Activated effector memory CD4-positive, alpha-beta T cell treated with Interleukin-2 at 50 U/mL for 16 hours (primary cell): ENCODE results near the gene KSR2.

ENCODE experiments used
- DNase-seq: peaks from one replicate; pipeline ENCODE4 v3.0.0-alpha.2; 2020

Gene KSR2

GRCh38 chr12:117430246-117430645 lies 538.5 kb downstream of the KSR2 start:
- DNase-seq, result no peak

GRCh38 chr12:117427211-117427610 lies 541.6 kb downstream of the KSR2 start:
- no peak for DNase-seq

GRCh38 chr12:117421987-117422386 lies 546.8 kb downstream of the KSR2 start:
- DNase-seq, result no peak

GRCh38 chr12:117421068-117421752 lies 547.6 kb downstream of the KSR2 start:
- no peak for DNase-seq

DNA sequence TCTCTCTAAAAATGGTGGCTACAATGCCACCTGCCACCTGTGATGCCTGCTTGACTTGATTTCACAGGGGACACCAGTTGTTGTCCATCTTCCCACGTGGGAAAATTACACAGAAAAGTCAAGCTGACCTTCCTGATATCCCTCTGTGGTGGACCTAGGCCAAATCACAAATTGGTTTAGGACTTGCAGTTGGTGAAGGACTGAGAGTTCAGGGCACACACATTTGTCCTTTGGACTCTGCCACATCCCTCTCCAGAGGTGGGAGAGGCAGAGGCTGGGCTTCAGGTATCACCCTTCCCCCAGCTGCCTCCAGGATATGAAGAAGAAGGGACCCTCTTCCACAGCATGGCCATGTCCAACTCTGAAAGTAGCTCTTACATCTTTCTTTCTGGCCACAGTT lies 551.8 kb downstream of the KSR2 start:
- DNase-seq, result no peak

DNA sequence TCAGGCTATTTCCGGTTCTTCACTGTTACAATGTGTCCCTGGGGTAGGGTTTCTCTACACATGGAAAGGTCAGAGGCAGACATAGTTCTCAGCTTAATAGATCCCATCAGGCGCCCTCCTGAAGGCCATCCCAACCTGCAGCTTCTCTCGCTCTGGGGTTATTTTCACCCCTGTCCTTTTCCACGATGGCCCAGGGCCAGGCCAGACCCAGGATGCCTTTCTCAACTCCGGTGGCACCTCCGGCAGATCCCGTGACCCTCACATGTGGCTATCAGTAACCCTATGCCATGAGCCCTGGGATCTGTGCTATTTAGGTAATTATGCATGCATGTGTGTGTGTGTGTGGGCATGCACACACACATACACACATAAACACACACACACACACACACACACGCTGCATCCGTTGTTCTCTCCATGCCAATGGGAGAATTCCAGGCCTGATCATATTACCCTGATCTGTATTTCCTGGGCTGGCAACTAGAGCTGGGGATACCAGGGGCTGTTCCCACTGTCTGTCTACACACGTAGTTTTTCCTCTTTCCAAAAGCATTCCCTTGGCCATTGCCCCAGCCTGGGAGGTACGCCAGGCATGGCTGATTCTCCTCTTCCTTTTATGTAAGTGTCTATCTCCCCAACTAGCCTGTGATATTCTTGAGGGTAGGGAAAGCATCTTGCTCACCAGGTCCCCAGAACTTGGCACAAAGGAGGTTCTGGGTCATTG lies 556.2 kb downstream of the KSR2 start:
- no peak for DNase-seq

DNA sequence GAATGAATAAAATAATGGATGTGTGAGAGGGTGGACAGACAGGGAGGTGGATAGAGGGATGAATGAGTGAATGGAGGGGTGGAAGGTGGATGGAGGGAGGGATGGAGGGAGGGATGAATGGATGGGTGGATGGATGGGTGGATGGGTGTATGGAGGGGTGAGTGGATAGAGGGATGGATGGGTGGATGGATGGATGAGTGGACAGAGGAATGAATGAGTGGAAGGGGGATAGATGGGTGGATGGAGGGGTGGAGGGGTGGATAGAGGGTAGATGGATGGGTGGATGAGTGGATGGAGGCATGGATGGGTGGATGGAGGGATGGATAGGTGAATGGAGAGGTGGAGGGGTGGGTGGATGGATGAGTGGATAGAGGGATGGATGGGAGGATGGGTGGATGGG lies 559.5 kb downstream of the KSR2 start:
- no peak for DNase-seq

DNA sequence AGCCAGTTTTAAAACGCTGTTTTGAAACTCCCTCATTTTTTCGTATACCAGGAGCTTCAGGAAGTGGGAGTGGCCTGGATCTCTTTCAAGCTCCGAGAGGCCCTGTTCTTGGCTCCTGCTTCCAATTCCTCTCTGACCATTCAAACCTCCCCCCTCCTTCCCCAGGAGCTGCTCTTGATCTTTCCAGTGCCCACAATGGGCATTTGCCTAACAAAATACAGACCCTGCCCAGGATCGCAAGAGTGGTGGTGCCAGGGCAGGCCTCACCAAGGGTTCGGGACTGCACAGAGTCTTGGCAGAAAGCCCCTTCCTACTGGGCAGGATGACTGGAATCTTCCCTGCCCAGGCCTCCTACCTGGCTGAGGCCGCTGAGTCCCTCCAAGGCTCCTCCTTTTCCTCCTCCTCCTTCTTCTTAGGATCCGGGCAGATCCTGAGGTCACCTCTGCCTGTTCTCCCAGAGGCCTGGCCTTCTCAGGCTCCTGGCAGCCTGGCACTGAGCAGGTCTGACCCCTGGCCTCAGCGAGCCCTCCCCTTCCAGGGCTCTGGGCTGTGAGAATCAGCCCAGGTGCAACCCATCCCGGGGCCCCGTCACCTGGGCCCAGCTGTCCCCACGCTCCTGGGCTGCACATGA lies 560.5 kb downstream of the KSR2 start:
- no peak for DNase-seq

DNA sequence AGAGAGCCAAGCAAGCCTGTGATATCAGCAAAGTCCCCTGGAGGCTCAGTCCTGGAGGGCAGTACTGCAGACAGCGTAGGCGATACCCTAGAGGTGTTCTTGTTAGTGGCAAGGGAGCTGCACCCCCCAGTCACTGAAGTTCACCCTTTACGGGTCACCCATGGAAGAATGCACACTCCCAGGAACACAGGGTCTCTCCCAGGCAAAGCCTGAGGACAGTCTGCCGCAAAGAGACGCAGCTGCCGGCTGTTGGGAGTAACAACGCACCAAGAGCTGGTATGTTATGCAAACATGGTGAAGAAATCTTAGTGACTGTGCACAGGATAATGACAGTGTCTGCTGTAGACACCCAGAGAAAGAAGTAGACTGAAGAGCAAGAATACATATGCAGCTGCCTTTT lies 563.9 kb downstream of the KSR2 start:
- no peak for DNase-seq

DNA sequence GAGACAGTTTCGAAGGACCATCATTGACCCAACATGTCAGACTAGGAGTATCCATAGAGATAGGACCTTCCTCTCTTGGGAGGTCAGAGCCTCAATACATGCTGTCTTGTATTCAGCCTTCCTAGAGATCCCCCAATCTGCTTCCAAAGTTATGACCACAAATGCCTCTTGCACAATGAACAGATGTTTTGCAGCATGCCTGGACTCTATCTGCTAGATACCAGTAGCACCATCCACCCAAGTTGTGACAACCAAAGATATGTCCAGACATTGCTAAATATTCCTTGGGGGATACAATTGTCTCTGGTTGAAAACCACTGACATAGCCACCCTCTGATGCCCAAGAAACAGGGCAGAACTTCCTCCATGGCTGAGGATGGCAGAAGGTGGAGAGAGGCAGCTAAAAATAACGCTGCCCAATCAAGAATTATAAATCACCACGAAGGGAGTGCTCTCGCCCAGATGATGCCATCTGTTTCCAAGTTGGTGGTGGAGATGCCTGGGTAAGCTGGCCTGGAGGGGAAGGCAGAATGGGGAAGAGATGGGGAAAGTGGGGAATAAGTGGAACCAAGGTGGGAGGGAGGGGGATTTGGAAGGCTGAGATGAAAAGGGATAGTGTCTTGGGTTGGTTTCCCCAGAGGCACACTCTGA lies 564.5 kb downstream of the KSR2 start:
- no peak for DNase-seq

- no peak for DNase-seq
These were observed 565.1 kb downstream of the KSR2 start for GRCh38 chr12:117403586-117404139.
